AG20443 (cell line): ENCODE results near the gene ITGAV.

Experiments used
- DNase-seq: peaks from one replicate; pipeline ENCODE4 v3.0.0; 2012; ENCODE audit warnings: low spot score, mixed read lengths

The ITGAV gene

DNA sequence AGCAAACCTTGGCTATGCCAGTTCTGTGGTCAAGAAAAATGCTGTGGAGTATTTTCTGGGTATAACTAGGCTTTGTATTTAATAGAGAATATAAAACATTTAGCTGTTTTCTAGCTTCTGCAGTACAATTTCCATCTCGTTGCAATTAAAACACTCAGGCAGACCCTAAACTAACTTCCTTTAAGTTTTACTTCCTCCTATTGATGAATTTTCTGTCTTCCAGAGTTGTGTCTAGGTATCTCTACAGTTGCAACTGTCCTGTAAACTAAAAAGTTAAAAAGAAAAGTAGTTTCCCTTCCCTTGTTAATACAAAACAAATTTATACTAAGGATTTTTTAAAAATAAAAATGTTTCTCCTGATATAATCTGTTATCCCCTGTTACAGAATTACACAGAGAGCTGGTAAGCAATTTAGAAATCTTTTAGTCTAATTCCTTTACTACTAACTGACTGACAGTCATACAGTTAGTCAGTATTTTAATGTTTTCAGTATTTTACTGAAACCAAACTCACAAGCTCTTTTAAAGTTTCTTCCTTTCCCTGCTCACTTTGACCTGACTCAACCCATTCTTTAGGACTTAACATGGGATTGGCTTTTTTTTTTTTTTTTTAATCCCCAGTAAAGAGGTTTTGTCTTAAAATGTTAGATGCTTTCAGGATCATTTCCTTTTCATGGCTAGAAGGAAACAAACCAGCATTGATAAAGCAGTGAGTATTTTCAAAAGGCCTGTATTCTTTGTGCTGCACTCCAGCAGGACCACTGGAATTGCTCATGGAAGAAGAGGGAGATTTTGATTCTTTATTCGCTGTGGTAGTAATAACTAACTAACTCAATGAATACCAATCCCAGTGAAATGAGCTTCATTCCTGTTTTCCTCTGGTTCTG lies 22.9 kb downstream of the ITGAV start:
- DNase-seq = no peak

- no peak for DNase-seq
Measured at GRCh38 chr2:186614373-186614772, 24.5 kb downstream of the ITGAV start.

DNA sequence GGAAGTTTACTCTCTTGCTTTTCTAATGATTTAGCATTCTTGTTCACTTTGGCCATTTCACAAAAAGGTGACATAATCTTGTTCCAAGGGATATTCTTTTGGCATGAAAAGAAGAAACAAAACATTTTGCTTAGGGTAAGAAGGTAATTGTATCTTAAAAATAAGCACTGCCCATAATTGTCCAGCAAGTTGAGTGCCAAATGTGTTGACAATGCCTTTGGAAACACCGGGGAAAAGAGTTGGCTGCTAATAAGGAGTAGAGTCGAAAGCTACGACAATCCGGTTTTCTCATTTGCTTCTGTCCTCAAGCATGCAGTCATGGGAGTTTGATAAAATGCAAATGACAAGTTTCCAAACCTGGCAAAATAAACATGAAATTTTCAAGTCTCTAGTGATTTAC lies 27.3 kb downstream of the ITGAV start:
- DNase-seq = no peak

DNA sequence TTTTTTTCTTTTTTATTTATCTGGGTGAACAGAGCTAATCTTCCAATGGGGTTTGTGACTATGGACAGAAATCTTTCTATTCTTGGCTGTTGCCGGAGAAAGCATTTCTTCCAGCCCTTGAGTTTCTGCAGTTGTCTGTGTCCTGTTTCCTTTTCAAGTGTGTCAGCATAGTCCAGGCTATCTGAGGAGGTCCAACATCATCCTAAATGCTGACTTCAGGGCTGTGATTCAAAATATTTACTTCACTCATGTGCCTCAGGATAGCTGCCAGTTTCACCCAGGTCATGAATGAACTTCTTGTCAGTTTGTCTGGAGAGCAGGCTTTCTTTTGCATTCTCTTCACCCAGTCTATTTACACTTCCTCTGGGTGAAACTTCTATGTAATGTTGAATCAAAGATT lies 27.9 kb downstream of the ITGAV start:
- DNase-seq = no peak

- no peak for DNase-seq
Measured at GRCh38 chr2:186618696-186619095, 28.8 kb downstream of the ITGAV start.

GRCh38 chr2:186623084-186623483 lies 33.2 kb downstream of the ITGAV start:
- DNase-seq = no peak

- no peak for DNase-seq
Measured at GRCh38 chr2:186624276-186624675, 34.4 kb downstream of the ITGAV start.

GRCh38 chr2:186629250-186629996 lies 39.6 kb downstream of the ITGAV start:
- no peak for DNase-seq

- no peak for DNase-seq
Measured at GRCh38 chr2:186632417-186632816, 42.6 kb downstream of the ITGAV start.

DNA sequence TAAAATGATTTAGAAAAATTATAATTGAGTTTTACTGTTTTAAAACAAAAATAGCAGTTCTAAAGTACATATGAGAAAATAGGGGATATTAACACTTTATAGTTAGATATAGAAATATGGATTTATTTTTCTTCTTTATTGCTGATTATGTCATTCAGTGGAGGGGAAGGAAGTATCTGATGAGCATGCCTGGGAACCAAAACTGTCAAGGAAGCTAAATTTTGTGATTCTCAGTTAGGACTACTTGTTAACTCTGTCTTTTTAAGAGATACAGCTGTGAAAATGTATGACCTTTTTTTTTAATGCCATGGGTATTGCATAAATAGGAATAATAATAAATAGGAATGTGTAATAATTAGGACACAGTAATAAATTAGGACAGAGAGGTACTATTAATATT lies 44.8 kb downstream of the ITGAV start:
- DNase-seq = no peak

DNA sequence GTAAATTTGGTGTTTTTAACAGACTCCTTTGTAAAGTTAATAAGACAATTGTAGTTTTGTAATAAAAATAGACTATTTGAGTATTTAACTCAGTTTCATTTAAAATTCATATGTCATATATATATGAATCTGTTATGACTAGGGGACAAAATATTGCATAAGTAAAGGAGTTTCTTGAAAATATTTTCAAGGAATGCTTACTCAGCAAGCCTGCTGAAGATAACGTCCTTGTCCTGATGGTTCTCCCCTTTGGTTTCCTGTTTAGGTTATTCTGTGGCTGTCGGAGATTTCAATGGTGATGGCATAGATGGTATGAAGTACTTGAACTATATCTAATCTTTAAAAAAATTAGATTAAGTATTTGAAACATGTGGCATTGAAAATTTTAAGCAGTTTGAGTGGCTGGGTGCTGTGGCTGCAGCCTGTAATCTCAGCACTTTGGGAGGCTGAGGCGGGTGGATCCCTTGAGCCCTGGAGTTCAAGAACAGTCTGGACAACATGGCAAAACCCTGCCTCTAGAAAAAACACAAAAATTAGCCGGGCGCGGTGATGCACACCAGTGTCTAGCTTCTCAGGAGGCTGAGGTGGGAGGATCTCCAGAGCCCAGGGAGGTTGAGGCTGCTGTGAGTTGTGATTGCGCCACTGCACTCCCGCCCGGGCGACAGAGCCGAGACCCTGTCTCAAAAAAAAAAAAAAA lies 47.1 kb downstream of the ITGAV start:
- no peak for DNase-seq

GRCh38 chr2:186637497-186637800 lies 47.6 kb downstream of the ITGAV start:
- no peak for DNase-seq

- no peak for DNase-seq
Measured at GRCh38 chr2:186639939-186640338, 50.1 kb downstream of the ITGAV start.

- no peak for DNase-seq
Measured at GRCh38 chr2:186641132-186641806, 51.4 kb downstream of the ITGAV start.

DNA sequence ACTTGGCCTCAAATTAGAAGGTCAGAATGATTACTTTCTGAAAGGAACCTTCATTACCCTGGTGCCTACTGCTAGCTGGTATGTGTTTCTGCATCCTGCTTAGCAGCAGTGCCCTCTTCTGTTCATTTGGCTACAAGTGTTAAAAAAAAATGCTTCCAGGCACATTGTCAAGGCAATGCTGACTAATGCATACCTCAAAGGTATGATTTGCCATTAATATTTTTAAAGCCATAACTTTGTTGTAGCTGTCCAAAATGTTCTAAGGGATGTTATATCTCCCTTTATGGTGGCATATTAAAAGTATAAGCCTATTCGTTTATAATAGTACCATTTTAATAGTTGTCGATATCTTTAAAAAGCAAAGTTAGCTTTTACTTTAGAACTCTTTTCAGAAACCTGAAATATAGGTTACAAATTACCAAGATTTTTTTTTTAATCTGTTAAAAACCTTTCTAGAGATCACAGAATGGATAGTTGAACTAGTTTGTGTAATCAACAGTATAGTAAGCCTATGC lies 52.0 kb downstream of the ITGAV start:
- DNase-seq = peak; percentile 69

DNA sequence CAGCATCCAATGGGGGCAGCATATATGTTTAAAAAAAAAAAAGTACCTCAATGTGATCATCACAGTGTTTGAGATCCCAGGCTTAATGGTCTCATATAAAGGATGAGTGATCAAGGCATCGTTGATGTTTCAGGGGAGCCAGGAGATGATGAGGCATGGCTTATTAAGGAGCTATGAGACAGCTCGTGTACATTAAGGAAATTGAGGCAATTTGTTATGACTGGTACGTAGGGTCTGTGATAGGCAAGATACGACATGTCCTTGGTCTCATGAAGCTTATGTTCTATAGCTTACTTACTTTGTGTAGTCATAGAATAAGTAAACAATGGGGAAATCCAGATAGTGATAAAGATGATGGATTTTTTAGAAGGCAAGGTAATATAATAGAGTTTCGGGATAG lies 54.9 kb downstream of the ITGAV start:
- DNase-seq = no peak

DNA sequence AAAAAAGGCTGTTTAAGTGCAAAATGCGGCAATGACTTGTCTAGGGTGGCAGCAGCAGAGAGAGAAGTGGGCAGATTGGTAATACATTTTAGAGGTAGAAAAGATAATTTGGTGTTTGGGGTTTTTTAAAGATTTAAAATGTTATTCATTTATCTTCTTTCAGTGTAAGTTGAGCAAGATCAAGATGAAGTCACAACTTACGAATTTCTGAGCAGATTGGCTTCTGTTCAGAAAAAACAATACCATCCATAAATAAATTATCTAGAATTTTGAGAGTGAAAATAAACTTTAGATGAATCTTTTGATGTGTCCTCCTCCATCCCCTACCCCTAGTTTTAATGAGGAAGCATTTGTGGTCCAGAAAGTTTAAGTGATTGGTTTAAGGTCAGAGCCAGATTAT lies 56.1 kb downstream of the ITGAV start:
- peak; percentile 8 for DNase-seq

DNA sequence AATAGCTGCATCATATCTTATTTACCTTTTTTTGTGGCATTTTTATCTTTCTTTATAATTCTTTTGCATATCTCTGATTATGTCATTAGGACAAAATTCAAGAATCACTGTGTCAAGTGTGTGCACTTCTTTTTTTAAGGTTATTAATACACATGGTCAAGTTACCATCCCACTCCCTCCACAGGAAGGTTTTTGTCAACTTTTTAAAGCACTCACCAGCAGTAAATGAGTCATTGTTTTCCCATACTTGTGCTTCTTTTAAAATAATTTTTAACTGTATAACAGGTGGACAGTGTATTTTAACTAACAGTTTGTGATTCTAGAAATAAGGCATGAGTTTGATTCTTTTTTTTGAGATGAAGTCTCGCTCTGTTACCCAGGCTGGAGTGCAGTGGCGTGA lies 58.3 kb downstream of the ITGAV start:
- no peak for DNase-seq

GRCh38 chr2:186653511-186653910 lies 63.7 kb downstream of the ITGAV start:
- DNase-seq = peak; percentile 8

DNA sequence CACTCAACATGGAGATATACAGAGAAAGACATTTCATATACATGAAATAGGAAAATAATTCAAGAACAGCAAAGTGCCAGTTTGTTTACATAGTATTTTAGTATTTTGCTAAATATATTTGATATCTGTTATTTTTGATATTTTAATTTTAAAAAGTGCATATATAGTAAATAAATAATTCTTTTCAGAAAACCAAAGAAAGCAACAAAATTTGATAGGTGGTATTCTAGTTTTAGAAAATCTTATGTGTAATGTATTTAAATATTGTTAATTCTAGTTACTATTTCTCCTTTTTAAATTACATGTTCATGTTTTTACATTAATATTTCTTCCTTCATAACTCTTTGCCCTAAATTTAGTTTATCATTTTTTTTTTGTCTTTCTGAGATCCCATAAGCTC lies 69.5 kb downstream of the ITGAV start:
- DNase-seq = no peak

- DNase-seq = no peak
Measured at GRCh38 chr2:186664385-186665043, 74.7 kb downstream of the ITGAV start.

GRCh38 chr2:186669146-186669545 lies 79.3 kb downstream of the ITGAV start:
- no peak for DNase-seq
